ENCODE results near the gene F8.

DNA sequence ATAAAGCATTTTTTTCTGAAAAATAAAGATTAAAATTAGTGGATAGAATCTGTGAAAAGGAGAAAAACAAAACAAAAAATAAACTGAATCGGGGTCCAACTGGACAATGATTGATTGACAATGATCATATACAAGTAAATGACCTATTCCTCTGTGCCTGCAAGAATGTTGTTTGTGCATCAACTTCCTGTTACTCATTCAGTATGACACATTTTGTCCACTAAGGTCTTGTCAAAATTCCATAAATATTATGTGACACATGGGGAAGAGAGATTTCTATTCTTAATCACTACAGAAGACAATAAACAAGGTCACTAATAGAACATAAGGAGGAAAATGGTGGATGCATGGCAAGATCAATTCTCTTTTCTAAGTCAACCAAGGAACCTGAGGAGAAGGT lies 54.9 kb downstream of the F8 start:
- TF ChIP-seq, protein P1, sequence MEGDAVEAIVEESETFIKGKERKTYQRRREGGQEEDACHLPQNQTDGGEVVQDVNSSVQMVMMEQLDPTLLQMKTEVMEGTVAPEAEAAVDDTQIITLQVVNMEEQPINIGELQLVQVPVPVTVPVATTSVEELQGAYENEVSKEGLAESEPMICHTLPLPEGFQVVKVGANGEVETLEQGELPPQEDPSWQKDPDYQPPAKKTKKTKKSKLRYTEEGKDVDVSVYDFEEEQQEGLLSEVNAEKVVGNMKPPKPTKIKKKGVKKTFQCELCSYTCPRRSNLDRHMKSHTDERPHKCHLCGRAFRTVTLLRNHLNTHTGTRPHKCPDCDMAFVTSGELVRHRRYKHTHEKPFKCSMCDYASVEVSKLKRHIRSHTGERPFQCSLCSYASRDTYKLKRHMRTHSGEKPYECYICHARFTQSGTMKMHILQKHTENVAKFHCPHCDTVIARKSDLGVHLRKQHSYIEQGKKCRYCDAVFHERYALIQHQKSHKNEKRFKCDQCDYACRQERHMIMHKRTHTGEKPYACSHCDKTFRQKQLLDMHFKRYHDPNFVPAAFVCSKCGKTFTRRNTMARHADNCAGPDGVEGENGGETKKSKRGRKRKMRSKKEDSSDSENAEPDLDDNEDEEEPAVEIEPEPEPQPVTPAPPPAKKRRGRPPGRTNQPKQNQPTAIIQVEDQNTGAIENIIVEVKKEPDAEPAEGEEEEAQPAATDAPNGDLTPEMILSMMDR (tag by site-specific recombination; IDR thresholded peaks at IDR 0.05): no peak
- TF ChIP-seq, protein P2, sequence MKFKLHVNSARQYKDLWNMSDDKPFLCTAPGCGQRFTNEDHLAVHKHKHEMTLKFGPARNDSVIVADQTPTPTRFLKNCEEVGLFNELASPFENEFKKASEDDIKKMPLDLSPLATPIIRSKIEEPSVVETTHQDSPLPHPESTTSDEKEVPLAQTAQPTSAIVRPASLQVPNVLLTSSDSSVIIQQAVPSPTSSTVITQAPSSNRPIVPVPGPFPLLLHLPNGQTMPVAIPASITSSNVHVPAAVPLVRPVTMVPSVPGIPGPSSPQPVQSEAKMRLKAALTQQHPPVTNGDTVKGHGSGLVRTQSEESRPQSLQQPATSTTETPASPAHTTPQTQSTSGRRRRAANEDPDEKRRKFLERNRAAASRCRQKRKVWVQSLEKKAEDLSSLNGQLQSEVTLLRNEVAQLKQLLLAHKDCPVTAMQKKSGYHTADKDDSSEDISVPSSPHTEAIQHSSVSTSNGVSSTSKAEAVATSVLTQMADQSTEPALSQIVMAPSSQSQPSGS (tag by site-specific recombination; IDR thresholded peaks at IDR 0.05; ENCODE audit: low read depth): no peak
- TF ChIP-seq SP7 (tag by site-specific recombination; IDR thresholded peaks at IDR 0.05) (no peak), ZBTB7A (tag by site-specific recombination; IDR thresholded peaks at IDR 0.05; ENCODE audit: low read depth) (no peak)

All from HEK293 (cell line).